ENCODE measurements around the gene ZNF688.

The ZNF688 gene

GRCh38 chr16:30554557-30555314 is 16.8 kb downstream of the ZNF688 start:
- CTCF ChIA-PET = interaction anchor here (1.2 kb wide), 1 partner anchor 19 kb away, joined by 5 read pairs; no protein-coding TSS in a partner anchor
- TF ChIP-seq LEF1 (IDR thresholded peaks at IDR 0.05; ENCODE audit: borderline replicate concordance) (no peak), CTBP1 (IDR thresholded peaks at IDR 0.05; ENCODE audit: borderline replicate concordance) (no peak), ARNT (IDR thresholded peaks at IDR 0.05) (no peak)
- POLR2A ChIA-PET = interaction anchor here (1.0 to 3.5 kb wide), 5 partner anchors 11 to 54 kb away, joined by 4 to 24 read pairs (median 5); partner anchors contain the start of genes ZNF688 and ZNF747
- DNase-seq (ENCODE audit: extremely low spot score) = no peak

- CTCF ChIA-PET = no interaction called here
- no peak for DNase-seq (ENCODE audit: extremely low spot score)
- POLR2A ChIA-PET = interaction anchor here (3.5 kb wide), 1 partner anchor 18 kb away, joined by 24 read pairs; the partner anchor contains the start of gene ZNF747
- TF ChIP-seq LEF1 (IDR thresholded peaks at IDR 0.05; ENCODE audit: borderline replicate concordance) = no peak
- TF ChIP-seq FOXM1 (IDR thresholded peaks at IDR 0.05; ENCODE audit: borderline replicate concordance) = no peak
Observed at GRCh38 chr16:30553393-30553899, 18.1 kb downstream of the ZNF688 start.

DNA sequence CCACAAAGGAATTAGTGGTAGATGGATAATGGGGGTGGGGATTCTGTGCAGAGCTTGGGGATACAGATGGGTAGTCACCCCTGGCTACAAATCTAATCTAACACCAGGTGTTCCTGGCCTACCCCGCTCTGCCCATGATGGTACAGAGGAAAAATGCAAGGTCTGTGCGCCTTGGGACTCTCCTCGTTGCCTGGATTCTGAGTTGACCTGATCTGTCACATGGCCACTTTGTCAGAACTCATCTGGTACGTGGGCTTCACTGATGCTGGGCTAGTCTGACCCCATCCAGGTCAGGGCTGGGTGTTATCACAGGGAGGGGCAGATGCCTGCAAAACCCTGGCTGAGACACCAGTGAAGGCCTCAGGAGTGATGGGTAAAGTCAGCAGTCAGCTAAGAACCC is 18.6 kb downstream of the ZNF688 start:
- ChIA-PET POLR2A (interaction anchor here (3.5 kb wide), 1 partner anchor 18 kb away, joined by 24 read pairs; the partner anchor contains the start of gene ZNF747), CTCF (no interaction called here)
- TF ChIP-seq TARDBP (IDR thresholded peaks at IDR 0.05) = no peak
- no peak for TF ChIP-seq SP1 (IDR thresholded peaks at IDR 0.05)
- TF ChIP-seq CTBP1 (IDR thresholded peaks at IDR 0.05; ENCODE audit: borderline replicate concordance) = no peak
- no peak for TF ChIP-seq PKNOX1 (IDR thresholded peaks at IDR 0.05)
- TF ChIP-seq NFRKB (IDR thresholded peaks at IDR 0.05) = no peak
- no peak for TF ChIP-seq ARNT (IDR thresholded peaks at IDR 0.05)
- no peak for TF ChIP-seq HDGF (IDR thresholded peaks at IDR 0.05; ENCODE audit: borderline replicate concordance)
- no peak for TF ChIP-seq ZNF384 (IDR thresholded peaks at IDR 0.05)
- no peak for TF ChIP-seq FOXK2 (IDR thresholded peaks at IDR 0.05)
- TF ChIP-seq FOXA1 (IDR thresholded peaks at IDR 0.05) = no peak
- TF ChIP-seq BHLHE40 (IDR thresholded peaks at IDR 0.05; ENCODE audit: borderline replicate concordance) = no peak
- TF ChIP-seq SUZ12 (IDR thresholded peaks at IDR 0.05) = no peak
- DNase-seq (ENCODE audit: extremely low spot score) = no peak

DNA sequence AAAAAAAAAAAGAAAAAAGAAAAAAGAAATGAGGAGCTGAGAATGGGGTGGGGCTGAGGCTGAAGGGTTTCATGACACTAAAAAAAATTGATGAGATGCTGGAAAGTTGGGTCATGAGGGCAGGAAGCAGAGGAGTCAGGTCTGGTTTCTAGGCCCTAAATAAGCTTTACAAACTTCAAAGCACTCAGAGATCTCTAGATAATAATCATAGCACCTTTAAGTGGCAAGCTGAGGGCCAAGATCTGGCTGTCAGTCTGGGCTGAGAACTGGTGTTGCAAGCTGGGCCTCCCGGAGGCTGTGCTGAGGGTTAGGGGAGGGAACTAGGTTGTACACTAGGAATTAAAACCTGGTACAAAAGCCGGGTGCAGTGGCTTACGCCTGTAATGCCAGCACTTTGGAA is 19.7 kb downstream of the ZNF688 start:
- CTCF ChIA-PET = no interaction called here
- TF ChIP-seq SUZ12 (IDR thresholded peaks at IDR 0.05) (no peak), TARDBP (IDR thresholded peaks at IDR 0.05) (no peak), L3MBTL2 (conservative IDR thresholded peaks at IDR 0.05) (no peak)
- POLR2A ChIA-PET = interaction anchor here (1.1 to 4.0 kb wide), 3 partner anchors 16 to 27 kb away, joined by 4 to 15 read pairs (median 7); partner anchors contain the start of gene ZNF688
- no peak for DNase-seq (ENCODE audit: extremely low spot score)

- ChIA-PET POLR2A (interaction anchor here (1.3 to 4.0 kb wide), 5 partner anchors 8 to 457 kb away, joined by 3 to 26 read pairs (median 15); partner anchors contain the start of genes TBX6, ZNF688, ZNF747 and ZNF764), CTCF (interaction anchor here (1.3 to 1.4 kb wide), 3 partner anchors 10 to 119 kb away, joined by 5 to 6 read pairs (median 5); partner anchors contain the start of genes DCTPP1, ZNF747 and ZNF764)
- TF ChIP-seq PKNOX1 (IDR thresholded peaks at IDR 0.05) (no peak), SP1 (IDR thresholded peaks at IDR 0.05) (no peak), TARDBP (IDR thresholded peaks at IDR 0.05) (no peak), CTBP1 (IDR thresholded peaks at IDR 0.05; ENCODE audit: borderline replicate concordance) (no peak), FOXM1 (IDR thresholded peaks at IDR 0.05; ENCODE audit: borderline replicate concordance) (no peak), BHLHE40 (IDR thresholded peaks at IDR 0.05; ENCODE audit: borderline replicate concordance) (no peak), SUZ12 (IDR thresholded peaks at IDR 0.05) (no peak), HDGF (IDR thresholded peaks at IDR 0.05; ENCODE audit: borderline replicate concordance) (no peak), FOXK2 (IDR thresholded peaks at IDR 0.05) (no peak), ELF4 (IDR thresholded peaks at IDR 0.05) (no peak), L3MBTL2 (conservative IDR thresholded peaks at IDR 0.05) (no peak), ZNF384 (IDR thresholded peaks at IDR 0.05) (no peak), ARNT (IDR thresholded peaks at IDR 0.05) (no peak), LEF1 (IDR thresholded peaks at IDR 0.05; ENCODE audit: borderline replicate concordance) (no peak), FOXA1 (IDR thresholded peaks at IDR 0.05) (no peak), NFRKB (IDR thresholded peaks at IDR 0.05) (no peak)
- DNase-seq (ENCODE audit: extremely low spot score) = no peak
Observed at GRCh38 chr16:30548416-30549253, 22.9 kb downstream of the ZNF688 start.

DNA sequence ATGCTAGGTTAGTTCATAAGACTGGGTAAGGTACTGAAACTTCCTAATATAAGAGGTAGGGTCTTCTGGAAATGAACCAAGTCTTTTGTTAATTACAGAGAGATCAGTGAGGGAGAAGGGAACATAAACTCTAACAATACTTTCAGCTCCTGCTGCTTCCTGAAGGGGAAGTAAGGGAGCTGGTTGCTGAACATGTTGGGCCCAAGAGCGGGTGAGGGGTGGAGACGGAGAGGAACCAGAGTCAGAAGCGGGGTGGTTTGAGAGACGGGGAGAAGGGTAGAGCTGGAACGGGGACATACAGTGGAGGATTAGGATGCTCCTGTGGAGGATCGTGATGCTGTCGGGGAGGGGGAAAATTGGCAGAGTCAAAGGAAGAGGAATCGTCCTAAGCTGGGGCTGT is 25.4 kb downstream of the ZNF688 start:
- no peak for DNase-seq (ENCODE audit: extremely low spot score)
- POLR2A ChIA-PET = interaction anchor here (1.0 to 3.9 kb wide), 4 partner anchors 11 to 64 kb away, joined by 3 to 16 read pairs (median 10); partner anchors contain the start of genes ZNF688, ZNF689, ZNF747 and ZNF764
- CTCF ChIA-PET = interaction anchor here (0.8 kb wide), 1 partner anchor 11 kb away, joined by 3 read pairs; no protein-coding TSS in a partner anchor
- TF ChIP-seq BHLHE40 (IDR thresholded peaks at IDR 0.05; ENCODE audit: borderline replicate concordance) (no peak), CTBP1 (IDR thresholded peaks at IDR 0.05; ENCODE audit: borderline replicate concordance) (no peak), L3MBTL2 (conservative IDR thresholded peaks at IDR 0.05) (no peak), PKNOX1 (IDR thresholded peaks at IDR 0.05) (no peak), HDGF (IDR thresholded peaks at IDR 0.05; ENCODE audit: borderline replicate concordance) (no peak), TARDBP (IDR thresholded peaks at IDR 0.05) (no peak), FOXA1 (IDR thresholded peaks at IDR 0.05) (no peak), SP1 (IDR thresholded peaks at IDR 0.05) (no peak), FOXM1 (IDR thresholded peaks at IDR 0.05; ENCODE audit: borderline replicate concordance) (no peak), FOXK2 (IDR thresholded peaks at IDR 0.05) (no peak), ZNF384 (IDR thresholded peaks at IDR 0.05) (no peak), LEF1 (IDR thresholded peaks at IDR 0.05; ENCODE audit: borderline replicate concordance) (no peak), ELF4 (IDR thresholded peaks at IDR 0.05) (no peak), ARNT (IDR thresholded peaks at IDR 0.05) (no peak), NFRKB (IDR thresholded peaks at IDR 0.05) (no peak), SUZ12 (IDR thresholded peaks at IDR 0.05) (no peak)

Measured in HEK293T (cell line).